NT2/D1 (cell line): Measurements from ENCODE around the gene UNC93B1.

ENCODE experiments used
- DNase-seq: peaks from one replicate; pipeline ENCODE4 v3.0.0-alpha.2; 2011; ENCODE audit warnings: low read depth, low spot score
- H3K27me3 ChIP-seq: 2 replicates; pipeline ENCODE4 v1.6.0; 2011; ENCODE audit warnings: mild to moderate bottlenecking; ENCODE audit not compliant: insufficient read length, insufficient read depth
- H3K36me3 ChIP-seq: 2 replicates; pipeline ENCODE4 v1.6.1; 2011; ENCODE audit warnings: mild to moderate bottlenecking, low read length, mixed read lengths; ENCODE audit not compliant: insufficient read depth, insufficient read length
- H3K4me1 ChIP-seq: 2 replicates; pipeline ENCODE4 v1.5.1; 2011; ENCODE audit not compliant: insufficient read depth, insufficient read length
- H3K4me3 ChIP-seq: 2 replicates; pipeline ENCODE4 v1.5.1; 2011; ENCODE audit warnings: low read depth; ENCODE audit not compliant: insufficient read length
- H3K9ac ChIP-seq: 2 replicates; pipeline ENCODE4 v1.6.0; 2011; ENCODE audit warnings: low read depth; ENCODE audit not compliant: insufficient read length
- H3K9me3 ChIP-seq: 2 replicates; pipeline ENCODE4 v1.5.1; 2011; ENCODE audit warnings: mild to moderate bottlenecking, low read length; ENCODE audit not compliant: insufficient read depth
- SUZ12 ChIP-seq: IDR thresholded peaks from 2 replicates; pipeline ENCODE4 v1.6.1; 2011; ENCODE audit not compliant: insufficient read length, insufficient read depth; ENCODE audit errors: extremely low read depth
- YY1 ChIP-seq: IDR thresholded peaks from 2 replicates; pipeline ENCODE4 v1.6.1; 2011; ENCODE audit not compliant: insufficient read length, insufficient read depth
- ZNF274 ChIP-seq: IDR thresholded peaks from 2 replicates; pipeline ENCODE4 v1.6.1; 2011; ENCODE audit warnings: mild to moderate bottlenecking, low read depth, low read length

The UNC93B1 gene

DNA sequence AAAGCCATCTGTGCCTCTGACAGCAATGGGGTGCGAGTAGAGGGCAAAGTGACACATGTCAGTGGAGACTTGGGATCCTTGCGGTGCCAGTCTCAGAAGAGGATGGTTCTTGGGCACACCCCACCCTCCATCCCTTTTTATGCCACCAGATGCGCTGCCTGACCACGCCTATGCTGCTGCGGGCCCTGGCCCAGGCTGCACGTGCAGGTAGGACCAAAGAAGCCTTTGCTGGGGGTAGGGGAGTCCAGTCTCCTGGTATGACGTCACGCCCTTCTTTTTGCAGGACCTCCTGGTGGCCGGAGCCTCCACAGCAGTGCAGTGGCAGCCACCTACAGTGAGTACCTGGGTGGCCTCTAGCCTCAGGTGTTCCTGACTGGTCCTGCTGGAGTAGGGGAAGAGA is 28.1 kb upstream of the UNC93B1 start:
- peak overlapping the region; percentile 96 for H3K9ac ChIP-seq

DNA sequence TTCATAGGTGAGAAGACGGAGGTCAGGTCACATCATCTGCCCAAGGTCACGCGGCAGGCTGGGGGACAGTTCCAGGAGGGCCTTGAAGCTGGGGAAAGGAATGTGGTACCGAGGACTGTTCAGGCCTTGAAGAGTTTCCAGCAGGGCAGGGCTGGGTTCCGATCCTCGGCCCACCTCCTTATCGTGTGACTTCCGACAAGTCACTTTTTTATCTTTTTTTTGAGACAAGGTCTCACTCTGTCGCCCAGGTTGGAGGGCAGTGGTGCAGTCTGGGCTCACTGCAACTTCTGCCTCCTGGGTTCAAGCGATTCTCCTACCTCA is 27.2 kb upstream of the UNC93B1 start:
- Histone ChIP-seq H3K27me3 (no peaks in the 10 kb centered on the region), H3K9ac (peak overlapping the region; percentile 96), H3K36me3 (peaks cover 51% of the 10 kb centered on the region), H3K9me3 (peaks cover 8% of the 10 kb centered on the region; the same call in 1 of the 2 replicates), H3K4me3 (peak overlapping the region; percentile 92), H3K4me1 (peaks cover 26% of the 10 kb centered on the region)
- no peak for DNase-seq
- TF ChIP-seq YY1 (no peak), SUZ12 (no peak), ZNF274 (no peak)

More for the DNA sequence above, 28.1 kb upstream of the UNC93B1 start:
- no peak overlapping the region for H3K4me3 ChIP-seq
- no peaks in the 10 kb centered on the region for H3K27me3 ChIP-seq
- TF ChIP-seq ZNF274 = no peak
- no peak for TF ChIP-seq SUZ12
- TF ChIP-seq YY1 = no peak
- H3K36me3 ChIP-seq = peaks cover 53% of the 10 kb centered on the region
- H3K9me3 ChIP-seq = peaks cover 8% of the 10 kb centered on the region; the same call in 1 of the 2 replicates
- peaks cover 21% of the 10 kb centered on the region for H3K4me1 ChIP-seq
- no peak for DNase-seq

DNA sequence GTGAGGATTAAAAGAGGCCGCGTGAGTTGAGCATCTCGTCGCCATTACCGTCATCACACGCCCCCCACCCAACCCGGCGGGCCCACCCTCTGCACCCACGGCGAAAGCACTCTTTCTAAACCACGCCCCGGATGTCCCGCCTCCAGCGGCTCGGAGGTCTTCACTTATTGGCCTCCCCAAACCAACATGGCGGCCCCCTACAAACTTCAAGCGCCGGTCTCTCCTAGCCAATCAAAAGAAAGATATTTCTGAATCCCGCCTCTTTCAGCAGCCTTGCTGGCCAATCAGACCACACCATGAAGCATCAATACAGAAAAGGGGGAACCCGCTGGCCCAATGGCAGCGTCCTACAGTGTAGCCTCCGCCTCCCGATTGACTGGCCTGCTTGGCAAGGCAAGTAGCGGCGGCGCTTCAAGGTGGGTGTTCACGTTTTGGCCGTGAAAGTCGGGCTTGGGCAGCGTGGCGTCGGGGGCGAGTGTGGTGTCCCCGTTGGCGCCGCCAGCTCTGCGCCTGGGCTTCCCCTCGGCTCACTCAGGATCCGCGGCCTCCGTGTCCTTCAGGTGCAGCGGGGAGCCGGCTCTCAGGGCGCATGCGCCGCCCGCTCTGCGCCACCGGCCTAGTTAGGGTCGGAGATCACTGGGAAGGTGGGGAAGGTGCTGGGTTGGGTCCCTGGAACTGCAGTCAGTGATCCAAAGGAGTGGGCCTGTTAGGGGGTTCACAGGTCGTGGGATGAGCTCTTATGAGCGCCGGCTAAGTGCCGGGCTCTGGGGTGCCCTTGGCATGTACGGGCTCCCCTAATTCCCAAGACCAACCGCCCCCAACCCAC is 26.6 kb upstream of the UNC93B1 start, which contains the start of gene NDUFS8:
Gene NDUFS8, plus strand, starts transcription at position 364 of the 826 bp plus-strand sequence. CDS start 1,471 bp downstream, outside the sequence.
- Histone ChIP-seq H3K4me3 (peak within 1 kb of the TSS; percentile 92), H3K4me1 (peaks cover 26% of the 10 kb centered on the region), H3K9me3 (peaks cover 8% of the 10 kb centered on the region; the same call in 1 of the 2 replicates), H3K9ac (peak within 1 kb of the TSS; percentile 96), H3K36me3 (peaks cover 52% of the 10 kb centered on the region), H3K27me3 (no peaks in the 10 kb centered on the region)
- TF ChIP-seq ZNF274 (no peak), YY1 (peak; percentile 79)
- peak; percentile 98 for DNase-seq

DNA sequence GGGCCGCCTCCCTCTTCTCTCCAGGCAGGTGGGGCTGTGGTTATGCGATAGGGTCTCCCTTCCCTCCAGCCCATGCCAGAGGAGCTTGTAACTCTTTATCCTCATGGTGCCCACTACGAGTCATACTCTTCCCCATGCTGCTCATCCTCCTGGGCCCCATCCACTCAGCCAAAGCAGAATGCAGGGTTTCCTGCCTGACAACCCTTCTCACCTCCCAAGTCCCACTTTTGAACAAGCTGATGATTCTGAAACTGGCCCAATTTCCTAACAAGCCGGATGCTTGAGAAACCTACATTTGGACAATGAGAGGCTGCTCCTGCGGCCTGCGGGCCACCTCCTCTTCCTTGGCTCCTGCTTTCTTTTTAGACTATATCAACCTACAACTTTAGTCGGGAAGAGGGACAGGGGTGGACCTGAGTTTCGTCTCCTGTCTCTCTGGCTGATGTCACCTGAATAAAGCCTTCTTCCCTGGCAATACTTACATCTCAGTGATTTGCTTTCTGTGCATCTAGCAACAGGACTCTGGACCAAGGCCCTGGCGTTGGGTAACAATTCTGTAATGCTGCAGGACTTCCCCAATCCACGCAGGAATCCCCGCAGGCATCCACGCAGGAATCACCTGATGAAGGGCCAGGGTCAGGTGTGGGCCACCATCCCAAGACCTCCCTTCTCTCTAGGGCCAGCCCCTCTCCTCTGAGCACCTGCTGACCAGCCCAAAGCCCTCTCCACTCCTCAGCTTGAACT is 25.1 kb upstream of the UNC93B1 start:
- DNase-seq = no peak
- H3K9ac ChIP-seq = peak overlapping the region; percentile 89
- peaks cover 54% of the 10 kb centered on the region for H3K36me3 ChIP-seq
- no peaks in the 10 kb centered on the region for H3K27me3 ChIP-seq
- H3K9me3 ChIP-seq = peaks cover 8% of the 10 kb centered on the region; the same call in 1 of the 2 replicates
- peak overlapping the region; percentile 81 for H3K4me3 ChIP-seq
- TF ChIP-seq ZNF274 = no peak
- TF ChIP-seq YY1 = no peak
- no peak for TF ChIP-seq SUZ12
- H3K4me1 ChIP-seq = peaks cover 26% of the 10 kb centered on the region

DNA sequence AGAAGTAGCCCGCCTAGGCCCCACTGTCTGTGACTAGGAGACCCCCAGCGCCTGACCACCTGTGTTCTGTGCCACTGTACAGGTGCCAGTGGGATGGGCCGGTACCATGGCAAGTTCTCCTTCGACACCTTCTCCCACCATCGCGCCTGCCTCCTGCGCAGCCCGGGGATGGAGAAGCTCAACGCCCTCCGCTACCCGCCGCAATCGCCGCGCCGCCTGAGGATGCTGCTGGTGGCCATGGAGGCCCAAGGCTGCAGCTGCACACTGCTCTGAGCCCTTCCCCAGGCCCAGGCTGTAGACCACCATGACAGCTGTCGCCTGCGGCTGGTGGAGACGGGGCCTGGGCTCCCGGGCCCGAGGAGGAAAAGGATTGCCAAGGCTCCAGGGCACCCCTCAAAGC is 23.8 kb upstream of the UNC93B1 start:
- peaks cover 43% of the 10 kb centered on the region for H3K36me3 ChIP-seq
- H3K27me3 ChIP-seq = no peaks in the 10 kb centered on the region
- H3K9ac ChIP-seq = no peak overlapping the region
- peaks cover 8% of the 10 kb centered on the region; the same call in 1 of the 2 replicates for H3K9me3 ChIP-seq
- TF ChIP-seq YY1 (no peak), SUZ12 (no peak), ZNF274 (no peak)
- peaks cover 26% of the 10 kb centered on the region for H3K4me1 ChIP-seq
- no peak overlapping the region for H3K4me3 ChIP-seq
- DNase-seq = no peak

DNA sequence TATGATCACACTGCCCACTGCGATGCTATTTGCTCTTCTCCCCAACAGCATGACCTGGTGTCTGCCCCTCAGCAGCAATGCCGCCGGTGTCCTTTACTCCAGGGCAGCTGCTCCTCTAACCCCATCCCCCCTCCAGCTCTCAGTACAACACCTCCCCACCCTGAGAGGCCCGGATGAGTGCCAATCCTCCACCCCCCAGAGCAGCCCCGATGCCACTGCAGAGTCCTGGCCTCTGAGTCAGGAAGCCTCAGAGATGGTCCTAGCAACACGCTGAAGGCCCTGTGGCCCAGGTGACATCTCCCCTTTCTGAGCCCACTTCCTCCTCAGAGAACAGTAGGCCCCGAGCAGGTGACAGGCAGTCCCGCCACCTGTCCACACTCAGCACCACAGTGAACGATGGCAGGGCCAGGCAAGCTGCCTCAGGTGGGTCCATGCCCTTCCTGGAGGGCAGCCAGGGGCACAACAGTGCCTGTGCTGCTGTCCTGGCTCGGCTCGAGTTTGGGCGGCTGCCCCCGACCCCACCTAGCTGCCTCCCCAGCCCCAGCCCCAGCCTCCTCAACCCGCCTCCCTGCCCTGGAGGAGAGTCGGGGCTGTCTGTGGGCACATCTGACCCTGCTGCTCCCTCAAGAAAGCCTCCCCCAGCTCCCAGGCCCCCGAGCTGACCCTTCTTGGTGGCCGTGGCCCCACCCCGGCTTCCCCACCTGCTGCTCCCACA is 22.7 kb upstream of the UNC93B1 start:
- no peak for DNase-seq

DNA sequence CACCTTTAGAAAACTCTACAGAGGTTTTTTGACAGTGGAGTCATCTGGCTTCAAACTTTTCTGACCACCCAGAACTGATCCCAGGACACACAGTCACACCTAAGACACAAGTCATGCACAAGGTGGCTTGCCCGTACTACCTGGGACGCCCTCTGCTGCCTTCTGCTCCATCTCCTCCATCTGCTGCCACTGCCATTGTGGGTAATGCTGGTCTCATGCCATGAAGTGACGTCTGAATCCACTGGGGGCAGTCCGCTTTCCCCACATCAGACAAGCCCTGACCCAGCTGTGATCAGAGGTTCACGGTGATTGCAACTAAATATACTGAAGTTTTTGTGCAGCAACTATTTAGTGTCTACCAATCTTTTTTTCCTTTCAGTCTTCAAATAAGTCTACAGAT is 21.1 kb upstream of the UNC93B1 start:
- Histone ChIP-seq H3K27me3 (no peaks in the 10 kb centered on the region), H3K4me3 (no peak overlapping the region), H3K4me1 (peaks cover 37% of the 10 kb centered on the region), H3K9ac (no peak overlapping the region), H3K9me3 (peaks cover 8% of the 10 kb centered on the region; the same call in 1 of the 2 replicates), H3K36me3 (peaks cover 33% of the 10 kb centered on the region)
- DNase-seq = no peak
- no peak for TF ChIP-seq SUZ12
- TF ChIP-seq YY1 = no peak
- no peak for TF ChIP-seq ZNF274

More for the DNA sequence above, 22.7 kb upstream of the UNC93B1 start:
- no peak overlapping the region for H3K9ac ChIP-seq
- H3K36me3 ChIP-seq = peaks cover 33% of the 10 kb centered on the region
- peaks cover 8% of the 10 kb centered on the region; the same call in 1 of the 2 replicates for H3K9me3 ChIP-seq
- TF ChIP-seq YY1 (no peak), ZNF274 (no peak), SUZ12 (no peak)
- peaks cover 26% of the 10 kb centered on the region for H3K4me1 ChIP-seq
- H3K4me3 ChIP-seq = no peak overlapping the region
- no peaks in the 10 kb centered on the region for H3K27me3 ChIP-seq
